ENCODE data around the gene SPPL3.

The SPPL3 gene

DNA sequence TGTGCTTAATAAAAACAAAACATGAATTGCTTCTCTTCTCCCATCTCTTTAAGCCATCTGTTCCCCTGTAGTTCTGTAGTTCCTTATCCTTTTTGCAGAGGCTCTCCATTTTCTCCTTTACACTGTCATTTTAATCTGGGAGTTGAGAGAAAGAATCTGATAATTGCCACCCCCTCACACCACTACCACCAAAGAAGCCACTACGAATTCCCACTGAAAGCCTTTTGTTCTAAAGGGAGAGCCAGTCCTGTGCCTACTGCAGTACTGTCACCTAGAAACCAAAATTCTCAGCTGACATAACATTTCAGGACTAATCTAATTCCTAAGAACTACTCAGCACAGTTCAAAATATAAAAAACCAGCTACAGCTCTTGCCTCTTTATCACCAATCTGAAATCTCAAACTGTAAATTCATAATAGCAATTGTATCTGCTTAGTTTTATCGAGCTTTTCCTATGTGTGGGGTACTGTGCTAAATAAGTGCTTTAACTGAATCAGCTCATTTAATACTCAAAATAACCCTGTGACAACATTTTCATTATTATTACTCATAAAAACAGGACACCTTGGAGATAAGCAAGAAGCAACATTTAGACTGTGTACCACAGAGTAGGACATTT, 72.4 kb downstream of the SPPL3 start:
- Histone ChIP-seq H3K27ac (ENCODE audit: extremely low read depth, low read depth, low read length) (no peak overlapping the region), H3K4me1 (ENCODE audit: control insufficient read depth, insufficient read depth, low read length) (peaks cover 27% of the 10 kb centered on the region; the same call in 1 of the 2 replicates), H3K9me3 (ENCODE audit: control insufficient read depth, insufficient read depth, low read depth, low read length) (no peaks in the 10 kb centered on the region), H3K4me3 (ENCODE audit: low read depth, low read length) (no peak overlapping the region), H3K36me3 (ENCODE audit: control insufficient read depth in 2 of 2, insufficient read depth in 1 of 2, low read length in 2 of 2) (no peaks in the 10 kb centered on the region)
- TF ChIP-seq PRDM6 (tag by site-specific recombination; IDR thresholded peaks at IDR 0.05) (peak; percentile 21; the same call in 1 of the 2 replicates), PATZ1 (tag by site-specific recombination; IDR thresholded peaks at IDR 0.05) (no peak)
- TF ChIP-seq, protein P1, sequence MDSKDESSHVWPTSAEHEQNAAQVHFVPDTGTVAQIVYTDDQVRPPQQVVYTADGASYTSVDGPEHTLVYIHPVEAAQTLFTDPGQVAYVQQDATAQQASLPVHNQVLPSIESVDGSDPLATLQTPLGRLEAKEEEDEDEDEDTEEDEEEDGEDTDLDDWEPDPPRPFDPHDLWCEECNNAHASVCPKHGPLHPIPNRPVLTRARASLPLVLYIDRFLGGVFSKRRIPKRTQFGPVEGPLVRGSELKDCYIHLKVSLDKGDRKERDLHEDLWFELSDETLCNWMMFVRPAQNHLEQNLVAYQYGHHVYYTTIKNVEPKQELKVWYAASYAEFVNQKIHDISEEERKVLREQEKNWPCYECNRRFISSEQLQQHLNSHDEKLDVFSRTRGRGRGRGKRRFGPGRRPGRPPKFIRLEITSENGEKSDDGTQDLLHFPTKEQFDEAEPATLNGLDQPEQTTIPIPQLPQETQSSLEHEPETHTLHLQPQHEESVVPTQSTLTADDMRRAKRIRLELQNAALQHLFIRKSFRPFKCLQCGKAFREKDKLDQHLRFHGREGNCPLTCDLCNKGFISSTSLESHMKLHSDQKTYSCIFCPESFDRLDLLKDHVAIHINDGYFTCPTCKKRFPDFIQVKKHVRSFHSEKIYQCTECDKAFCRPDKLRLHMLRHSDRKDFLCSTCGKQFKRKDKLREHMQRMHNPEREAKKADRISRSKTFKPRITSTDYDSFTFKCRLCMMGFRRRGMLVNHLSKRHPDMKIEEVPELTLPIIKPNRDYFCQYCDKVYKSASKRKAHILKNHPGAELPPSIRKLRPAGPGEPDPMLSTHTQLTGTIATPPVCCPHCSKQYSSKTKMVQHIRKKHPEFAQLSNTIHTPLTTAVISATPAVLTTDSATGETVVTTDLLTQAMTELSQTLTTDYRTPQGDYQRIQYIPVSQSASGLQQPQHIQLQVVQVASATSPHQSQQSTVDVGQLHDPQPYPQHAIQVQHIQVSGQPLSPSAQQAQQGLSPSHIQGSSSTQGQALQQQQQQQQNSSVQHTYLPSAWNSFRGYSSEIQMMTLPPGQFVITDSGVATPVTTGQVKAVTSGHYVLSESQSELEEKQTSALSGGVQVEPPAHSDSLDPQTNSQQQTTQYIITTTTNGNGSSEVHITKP (tag by site-specific recombination; IDR thresholded peaks at IDR 0.05), result peak; percentile 87
- ChIA-PET CTCF (interaction anchor here (2.1 kb wide), 1 partner anchor 25 kb away, joined by 11 read pairs; no protein-coding TSS in a partner anchor), POLR2A (interaction anchor here (0.7 kb wide), 1 partner anchor 70 kb away, joined by 4 read pairs; no protein-coding TSS in a partner anchor)

- peaks cover 23% of the 10 kb centered on the region; the same call in 1 of the 2 replicates for H3K4me1 ChIP-seq (ENCODE audit: control insufficient read depth, insufficient read depth, low read length)
- no peak overlapping the region for H3K27ac ChIP-seq (ENCODE audit: extremely low read depth, low read depth, low read length)
- no peaks in the 10 kb centered on the region for H3K9me3 ChIP-seq (ENCODE audit: control insufficient read depth, insufficient read depth, low read depth, low read length)
- TF ChIP-seq ZNF350 (tag by site-specific recombination; IDR thresholded peaks at IDR 0.05) (no peak), ZNF600 (tag by site-specific recombination; IDR thresholded peaks at IDR 0.05) (peak; percentile 38; the same call in 1 of the 2 replicates), ZNF555 (tag by site-specific recombination; conservative IDR thresholded peaks at IDR 0.05) (no peak)
- ChIA-PET POLR2A (no interaction called here), CTCF (interaction anchor here (0.7 to 2.1 kb wide), 2 partner anchors 18 to 26 kb away, joined by 3 to 11 read pairs; no protein-coding TSS in a partner anchor)
- H3K4me3 ChIP-seq (ENCODE audit: low read depth, low read length), result no peak overlapping the region
- no peaks in the 10 kb centered on the region for H3K36me3 ChIP-seq (ENCODE audit: control insufficient read depth in 2 of 2, insufficient read depth in 1 of 2, low read length in 2 of 2)
These were observed 73.2 kb downstream of the SPPL3 start for GRCh38 chr12:120830966-120831365.

DNA sequence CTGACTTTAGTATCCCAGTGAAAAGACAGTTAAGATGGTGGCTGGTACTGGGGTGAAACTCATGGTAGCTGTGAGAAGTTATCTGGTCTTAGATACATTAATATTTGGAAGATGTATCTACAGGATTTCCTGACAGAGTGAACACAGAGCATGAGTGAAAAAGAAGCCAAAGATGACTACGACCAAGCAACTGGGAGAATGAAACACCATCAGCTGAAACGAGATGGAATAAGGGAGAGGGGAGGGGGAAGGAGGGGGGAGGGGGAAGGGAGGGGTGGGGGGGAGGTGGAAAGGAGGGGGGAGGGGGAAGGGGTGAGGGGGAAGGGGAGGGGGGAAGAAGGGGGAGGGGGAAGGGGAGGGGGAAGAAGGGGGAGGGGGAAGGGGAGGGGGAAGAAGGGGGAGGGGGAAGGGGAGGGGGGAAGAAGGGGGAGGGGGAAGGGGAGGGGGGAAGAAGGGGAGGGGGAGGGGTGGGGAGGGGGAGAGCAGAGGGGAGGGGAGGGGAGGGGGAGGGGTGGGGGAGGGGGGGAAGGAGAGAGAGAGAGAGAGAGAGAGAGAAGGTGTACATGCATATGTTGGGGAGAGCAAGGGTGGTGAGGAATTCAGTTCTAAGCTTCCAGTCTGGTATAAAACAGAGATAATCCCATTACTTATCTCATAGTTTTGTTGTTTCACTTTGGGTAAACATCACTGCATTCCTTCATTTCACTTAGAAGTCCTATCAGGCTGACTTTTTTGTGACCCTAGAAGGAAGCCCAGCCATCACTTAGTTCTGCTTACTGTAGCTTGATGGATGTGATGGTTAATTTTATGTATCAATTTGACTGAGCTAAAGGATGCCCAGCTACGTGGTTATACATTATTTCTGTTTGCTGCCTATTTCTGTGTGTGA, 73.9 kb downstream of the SPPL3 start:
- Histone ChIP-seq H3K4me1 (ENCODE audit: control insufficient read depth, insufficient read depth, low read length) (peaks cover 18% of the 10 kb centered on the region; the same call in 1 of the 2 replicates), H3K9me3 (ENCODE audit: control insufficient read depth, insufficient read depth, low read depth, low read length) (no peaks in the 10 kb centered on the region), H3K36me3 (ENCODE audit: control insufficient read depth in 2 of 2, insufficient read depth in 1 of 2, low read length in 2 of 2) (no peaks in the 10 kb centered on the region), H3K4me3 (ENCODE audit: low read depth, low read length) (no peak overlapping the region), H3K27ac (ENCODE audit: extremely low read depth, low read depth, low read length) (no peak overlapping the region)
- CTCF ChIA-PET, result interaction anchor here (0.6 to 0.7 kb wide), 2 partner anchors 19 to 186 kb away, joined by 3 read pairs; partner anchors contain the start of gene C12orf43
- POLR2A ChIA-PET, result no interaction called here
- TF ChIP-seq, protein P2, sequence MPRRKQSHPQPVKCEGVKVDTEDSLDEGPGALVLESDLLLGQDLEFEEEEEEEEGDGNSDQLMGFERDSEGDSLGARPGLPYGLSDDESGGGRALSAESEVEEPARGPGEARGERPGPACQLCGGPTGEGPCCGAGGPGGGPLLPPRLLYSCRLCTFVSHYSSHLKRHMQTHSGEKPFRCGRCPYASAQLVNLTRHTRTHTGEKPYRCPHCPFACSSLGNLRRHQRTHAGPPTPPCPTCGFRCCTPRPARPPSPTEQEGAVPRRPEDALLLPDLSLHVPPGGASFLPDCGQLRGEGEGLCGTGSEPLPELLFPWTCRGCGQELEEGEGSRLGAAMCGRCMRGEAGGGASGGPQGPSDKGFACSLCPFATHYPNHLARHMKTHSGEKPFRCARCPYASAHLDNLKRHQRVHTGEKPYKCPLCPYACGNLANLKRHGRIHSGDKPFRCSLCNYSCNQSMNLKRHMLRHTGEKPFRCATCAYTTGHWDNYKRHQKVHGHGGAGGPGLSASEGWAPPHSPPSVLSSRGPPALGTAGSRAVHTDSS (tag by site-specific recombination; IDR thresholded peaks at IDR 0.05), result no peak
- TF ChIP-seq ZNF76 (tag by site-specific recombination; IDR thresholded peaks at IDR 0.05; ENCODE audit: borderline replicate concordance, low read depth) (no peak), ZNF324 (tag by site-specific recombination; IDR thresholded peaks at IDR 0.05) (no peak), ZNF214 (tag by site-specific recombination; IDR thresholded peaks at IDR 0.05; ENCODE audit: borderline replicate concordance) (no peak), ZNF449 (tag by site-specific recombination; IDR thresholded peaks at IDR 0.05) (peak; percentile 58), SCRT2 (tag by site-specific recombination; IDR thresholded peaks at IDR 0.05) (no peak), ZNF292 (tag by site-specific recombination; IDR thresholded peaks at IDR 0.05; ENCODE audit: borderline replicate concordance, low read depth) (no peak), KLF7 (tag by site-specific recombination; IDR thresholded peaks at IDR 0.05; ENCODE audit: borderline replicate concordance) (no peak)
- TF ChIP-seq, protein P3, sequence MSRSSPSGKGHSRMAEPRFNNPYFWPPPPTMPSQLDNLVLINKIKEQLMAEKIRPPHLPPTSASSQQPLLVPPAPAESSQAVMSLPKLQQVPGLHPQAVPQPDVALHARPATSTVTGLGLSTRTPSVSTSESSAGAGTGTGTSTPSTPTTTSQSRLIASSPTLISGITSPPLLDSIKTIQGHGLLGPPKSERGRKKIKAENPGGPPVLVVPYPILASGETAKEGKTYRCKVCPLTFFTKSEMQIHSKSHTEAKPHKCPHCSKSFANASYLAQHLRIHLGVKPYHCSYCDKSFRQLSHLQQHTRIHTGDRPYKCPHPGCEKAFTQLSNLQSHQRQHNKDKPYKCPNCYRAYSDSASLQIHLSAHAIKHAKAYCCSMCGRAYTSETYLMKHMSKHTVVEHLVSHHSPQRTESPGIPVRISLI (tag by site-specific recombination; IDR thresholded peaks at IDR 0.05), result no peak

Measured in HEK293 (cell line).